Panc1 (cell line): Measurements from ENCODE around the gene ROBO2. TPM values are rescaled to one million over a fixed set of nuclear protein-coding genes. Genes with fewer than 3 reads are reported as not detected.

ENCODE experiments used
- ATAC-seq: fragments of 200-7000 bp; cut with Tn5 transposase; 2 replicates; pipeline ENCODE4 v1.9.1; 2020; ENCODE audit warnings: mild to moderate bottlenecking, moderate library complexity
- BruUV-seq: library from RNA; stranded (reverse); fragments of 400-500 nt; replicated peaks from 2 replicates; lab custom pipeline; 2021; lab: Mats Ljungman, UMichigan
- CTCF ChIA-PET: fragments of 300-600 bp; sonication (Branson Sonifier 250); formaldehyde crosslinking; loops from one replicate; lab custom pipeline; 2022; ENCODE audit warnings: antibody characterized with exemption; lab: Charles Lee
- POLR2A ChIA-PET: fragments of 300-600 bp; sonication (Branson Sonifier 250); formaldehyde crosslinking; loops from one replicate; lab custom pipeline; 2022; ENCODE audit warnings: antibody characterized with exemption; lab: Charles Lee
- DNase-seq: peaks from one replicate; pipeline ENCODE4 v3.0.0-alpha.2; 2010; ENCODE audit warnings: low read depth, low spot score
- H3K27ac ChIP-seq: 2 replicates; pipeline ENCODE4 v1.5.1; 2011; ENCODE audit warnings: mild to moderate bottlenecking, low read length, inconsistent platforms
- H3K27me3 ChIP-seq: fragments of 200-500 bp; sonication (Bioruptor generic); 2 replicates; pipeline ENCODE4 v1.6.0; 2014; ENCODE audit warnings: low read length, inconsistent platforms; ENCODE audit not compliant: control insufficient read depth, insufficient read depth
- H3K36me3 ChIP-seq: fragments of 200-500 bp; sonication (Bioruptor generic); 2 replicates; pipeline ENCODE4 v1.5.1; 2014; ENCODE audit warnings: inconsistent platforms, mild to moderate bottlenecking, low read length, moderate library complexity; ENCODE audit not compliant: control insufficient read depth, insufficient read depth
- H3K4me1 ChIP-seq: 2 replicates; pipeline ENCODE4 v1.5.1; 2011; ENCODE audit warnings: inconsistent platforms, mild to moderate bottlenecking, low read length, moderate library complexity; ENCODE audit not compliant: control insufficient read depth, insufficient read depth
- H3K4me3 ChIP-seq, 2 experiments: 2 replicates each; pipeline ENCODE4 v1.5.1; 2011 to 2012; ENCODE audit warnings: low read depth in 2 of 2, low read length in 2 of 2, mild to moderate bottlenecking in 2 of 2, inconsistent platforms in 1 of 2, moderate library complexity in 1 of 2
- H3K9me3 ChIP-seq: fragments of 200-500 bp; sonication (Bioruptor generic); 2 replicates; pipeline ENCODE4 v1.5.1; 2014; ENCODE audit warnings: low read depth, mild to moderate bottlenecking, inconsistent platforms, low read length, moderate library complexity; ENCODE audit not compliant: control insufficient read depth, insufficient read depth
- CTCF ChIP-seq: fragments of 450-650 bp; IDR thresholded peaks from 2 replicates; pipeline ENCODE4 v1.5.1; 2017; ENCODE audit warnings: mild to moderate bottlenecking
- POLR2AphosphoS5 ChIP-seq: IDR thresholded peaks from 2 replicates; pipeline ENCODE4 v1.6.1; 2012; ENCODE audit warnings: mild to moderate bottlenecking, low read depth, low read length, moderate library complexity
- REST ChIP-seq, 2 experiments: IDR thresholded peaks; 2 replicates each; pipeline ENCODE4 v1.6.1; 2011 to 2012; ENCODE audit warnings: low read depth in 2 of 2, control low read depth in 1 of 2, low read length in 1 of 2, mild to moderate bottlenecking in 1 of 2, moderate library complexity in 1 of 2; ENCODE audit not compliant: insufficient read depth in 1 of 2
- SIN3A ChIP-seq: IDR thresholded peaks from 2 replicates; pipeline ENCODE4 v1.6.1; 2012; ENCODE audit warnings: low read depth, mild to moderate bottlenecking, low read length, moderate library complexity, borderline replicate concordance; ENCODE audit not compliant: insufficient read depth
- TCF7L2 ChIP-seq: IDR thresholded peaks from 2 replicates; pipeline ENCODE4 v1.6.1; 2011; ENCODE audit warnings: mild to moderate bottlenecking, low read depth, low read length, inconsistent platforms
- in situ Hi-C: cut with HindIII; loops from 2 replicates; pipeline ENCODE4 v1.10.0; 2016; ENCODE audit warnings: low sequenced_read_pairs, low pct_unique_long_range_greater_than_20kb
- intact Hi-C: fragments of 100-400 bp; cut with micrococcal nuclease; formaldehyde crosslinking; loops from one replicate; pipeline ENCODE4 v1.10.0; 2022; ENCODE audit not compliant: unreplicated experiment
- total RNA-seq: library from RNA; stranded (reverse); gene quantifications from one replicate; pipeline ENCODE4 v1.2.1, GENCODE V29; 2021; ENCODE audit not compliant: unreplicated experiment

ROBO2 gene
- total RNA-seq, 1 experiment from 2014 or later: 1.3 TPM

DNA sequence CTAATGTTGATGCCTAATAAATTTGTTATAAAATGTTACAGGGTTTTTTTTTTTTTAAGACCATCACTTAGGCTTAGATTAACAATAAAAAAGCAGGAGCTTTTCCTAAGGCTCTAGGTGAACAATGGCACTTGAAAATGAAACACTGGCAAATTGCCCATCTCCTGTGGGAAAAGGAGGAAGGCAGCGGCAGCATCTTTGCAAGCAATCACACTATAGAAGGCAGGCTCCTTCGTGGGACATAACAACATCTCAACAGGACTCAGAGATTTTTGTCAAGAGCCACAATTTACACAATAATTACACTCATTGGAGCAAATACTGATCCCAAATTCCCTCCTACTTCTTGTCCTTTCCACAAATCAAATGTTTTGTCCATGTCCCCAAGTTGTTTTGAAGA is 646.7 kb downstream of the ROBO2 start:
- BruUV-seq: no TSS peak
- ChIA-PET CTCF (no interaction called here), POLR2A (no interaction called here)
- Histone ChIP-seq H3K9me3 (no peaks in the 10 kb centered on the region), H3K4me1 (no peaks in the 10 kb centered on the region), H3K36me3 (no peaks in the 10 kb centered on the region; the same call in 1 of the 2 replicates), H3K4me3 (no peak overlapping the region), H3K27me3 (no peaks in the 10 kb centered on the region), H3K27ac (no peak overlapping the region)
- ATAC-seq (no peak), DNase-seq (no peak)
- no peak for TF ChIP-seq CTCF
- in situ Hi-C loops (no loop called here), intact Hi-C loops (no loop called here)

GRCh38 chr3:77687545-77687944 is 647.6 kb downstream of the ROBO2 start:
- intact Hi-C loops: no loop called here
- in situ Hi-C loops: no loop called here
- CTCF ChIA-PET: no interaction called here

More at GRCh38 chr3:77687545-77687944, 647.6 kb downstream of the ROBO2 start:
- H3K9me3 ChIP-seq: no peaks in the 10 kb centered on the region
- ATAC-seq (no peak), DNase-seq (no peak)
- POLR2A ChIA-PET: no interaction called here
- no peaks in the 10 kb centered on the region for H3K27me3 ChIP-seq
- BruUV-seq: no TSS peak
- no peak for TF ChIP-seq REST (IDR thresholded peaks at IDR 0.05; ENCODE audit: insufficient read depth in 1 of 2, low read depth in 2 of 2, low read length in 1 of 2)
- TF ChIP-seq TCF7L2: no peak
- no peak for TF ChIP-seq SIN3A
- no peak for TF ChIP-seq CTCF
- TF ChIP-seq POLR2AphosphoS5: no peak
- no peaks in the 10 kb centered on the region for H3K4me1 ChIP-seq
- H3K4me3 ChIP-seq: no peak overlapping the region
- H3K36me3 ChIP-seq: no peaks in the 10 kb centered on the region; the same call in 1 of the 2 replicates
- H3K27ac ChIP-seq: no peak overlapping the region
